SHP77 (cell line): ENCODE results near the gene IL20.

Experiments
- DNase-seq, 2 experiments: peaks; one replicate each; lab custom pipeline; 2025; lab: John Stamatoyannopoulos, UW

The IL20 gene, protein sequence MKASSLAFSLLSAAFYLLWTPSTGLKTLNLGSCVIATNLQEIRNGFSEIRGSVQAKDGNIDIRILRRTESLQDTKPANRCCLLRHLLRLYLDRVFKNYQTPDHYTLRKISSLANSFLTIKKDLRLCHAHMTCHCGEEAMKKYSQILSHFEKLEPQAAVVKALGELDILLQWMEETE

DNA sequence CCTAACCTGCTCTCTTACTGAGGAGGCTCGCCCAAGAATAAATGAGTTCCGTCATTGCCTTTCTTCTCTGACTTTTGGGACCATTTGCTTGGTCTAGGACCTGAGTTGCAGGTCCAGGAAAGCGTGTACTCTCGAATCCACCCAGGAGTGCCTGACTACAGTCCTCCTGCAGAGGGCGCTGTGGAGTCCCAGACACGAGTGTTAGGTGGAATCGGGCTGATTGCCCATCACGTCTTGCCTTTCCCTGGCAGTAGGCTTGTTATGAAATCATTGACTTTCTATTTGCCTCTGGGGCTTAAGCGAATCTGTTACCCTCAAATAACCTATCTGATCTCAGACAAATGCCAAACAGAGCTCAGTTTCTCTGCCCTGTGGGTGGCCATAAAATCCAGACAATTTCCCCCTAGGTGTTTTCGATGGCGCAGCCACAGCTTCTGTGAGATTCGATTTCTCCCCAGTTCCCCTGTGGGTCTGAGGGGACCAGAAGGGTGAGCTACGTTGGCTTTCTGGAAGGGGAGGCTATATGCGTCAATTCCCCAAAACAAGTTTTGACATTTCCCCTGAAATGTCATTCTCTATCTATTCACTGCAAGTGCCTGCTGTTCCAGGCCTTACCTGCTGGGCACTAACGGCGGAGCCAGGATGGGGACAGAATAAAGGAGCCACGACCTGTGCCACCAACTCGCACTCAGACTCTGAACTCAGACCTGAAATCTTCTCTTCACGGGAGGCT, at the start of gene IL20:
IL20 (plus strand) TSS at position 685 of the 733 bp plus-strand sequence. CDS start 230 bp downstream, outside the sequence.
- DNase-seq, result peak; percentile 52 to 60

DNA sequence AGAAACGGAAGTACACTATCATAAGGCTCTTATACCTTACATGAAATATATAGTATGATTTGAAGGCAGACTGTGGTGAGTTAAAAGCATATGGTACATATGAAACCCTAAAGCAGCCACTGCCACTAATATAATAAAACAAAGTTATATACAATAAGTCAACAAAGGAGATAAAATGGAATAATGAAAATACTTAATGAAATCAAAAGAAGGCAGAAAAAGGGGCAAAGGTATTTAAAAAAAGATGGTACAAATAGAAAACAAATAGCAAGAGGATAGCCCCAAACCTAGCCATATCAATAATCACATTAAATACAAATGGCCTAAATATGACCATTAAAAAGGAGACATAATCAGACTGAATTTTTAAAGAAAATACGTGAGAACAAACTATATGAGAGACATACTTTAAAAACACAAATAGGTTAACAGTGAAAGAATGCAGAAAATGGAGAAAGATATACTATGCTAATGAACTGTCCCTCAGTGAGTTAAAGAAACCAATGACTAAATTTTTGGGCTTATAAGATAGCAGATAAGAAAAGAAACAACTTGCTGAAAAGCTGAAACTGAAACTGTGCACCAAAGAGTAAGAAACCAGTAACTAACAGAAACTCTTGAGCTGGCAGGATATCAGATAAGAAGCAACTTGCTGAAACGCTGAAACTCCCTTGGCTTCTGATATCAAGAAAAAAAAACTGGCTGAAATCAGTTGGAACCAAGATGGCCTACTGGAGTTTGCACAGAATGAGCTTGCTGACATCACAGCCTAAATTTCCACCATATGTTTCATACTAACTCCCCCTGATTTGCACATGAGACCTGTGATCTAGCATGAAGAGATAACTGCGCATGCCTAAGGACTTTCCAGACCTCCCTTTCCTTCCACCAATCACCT, 48.8 kb upstream of the IL20 start:
- DNase-seq, result no peak

DNA sequence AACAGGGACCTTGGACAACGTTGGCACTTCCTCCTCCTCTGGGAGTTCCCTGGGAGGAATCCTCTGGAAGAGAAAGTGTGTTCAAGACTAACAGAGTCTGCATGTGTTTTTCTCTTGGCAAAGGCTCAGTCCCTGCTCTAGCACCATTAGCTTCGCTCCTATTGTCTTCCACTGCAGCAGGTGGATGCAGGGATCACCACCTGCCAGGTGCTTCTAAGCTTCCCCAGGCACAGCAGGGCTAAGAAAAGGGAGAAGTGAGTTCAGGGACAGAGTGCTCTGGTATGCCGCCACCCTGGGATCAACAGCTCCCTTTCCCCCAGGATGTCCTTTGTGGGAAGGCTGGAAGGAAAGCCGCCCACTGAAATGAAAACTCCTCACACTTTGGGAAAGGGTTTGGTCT, 43.9 kb upstream of the IL20 start:
- DNase-seq, result no peak

DNA sequence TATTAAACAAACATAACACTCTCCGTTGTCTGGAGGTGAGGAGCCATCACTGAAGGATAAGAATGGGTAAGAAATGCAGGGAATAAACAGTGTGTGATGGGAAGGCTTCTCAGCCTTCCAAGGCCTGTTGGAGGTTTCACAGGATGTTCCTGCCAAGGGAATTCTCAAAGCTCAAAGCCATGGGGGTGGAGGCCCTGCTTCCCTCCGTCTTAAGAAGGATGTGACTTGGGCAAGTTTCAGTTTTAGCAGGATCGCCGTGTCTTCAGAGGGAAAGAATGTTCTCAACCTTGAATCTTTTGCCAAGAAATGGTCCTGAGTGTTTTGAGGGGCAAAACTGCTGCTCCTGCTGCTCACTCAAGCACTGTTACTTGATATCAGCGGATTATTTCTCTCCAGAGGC, 41.7 kb upstream of the IL20 start:
- DNase-seq, result no peak

DNA sequence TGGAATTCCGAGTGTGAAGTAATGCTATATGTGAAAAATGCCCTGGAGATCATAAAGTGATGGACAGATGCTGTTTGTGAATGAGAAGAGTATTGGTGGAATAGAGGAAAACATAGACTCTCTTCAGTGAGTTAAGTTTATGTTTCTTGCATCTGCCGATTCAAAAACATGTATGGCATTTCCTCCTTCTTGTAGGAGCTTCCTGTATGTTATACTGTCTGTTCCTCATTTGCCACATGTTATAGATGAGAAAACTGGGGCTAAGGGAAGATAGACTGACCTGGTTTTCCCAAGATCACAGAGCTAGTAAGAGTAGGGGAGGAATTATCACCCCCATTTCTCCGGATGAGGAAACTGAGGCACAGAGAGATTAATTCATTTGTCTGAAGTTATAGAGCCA, 41.1 kb upstream of the IL20 start:
- DNase-seq, result no peak

DNA sequence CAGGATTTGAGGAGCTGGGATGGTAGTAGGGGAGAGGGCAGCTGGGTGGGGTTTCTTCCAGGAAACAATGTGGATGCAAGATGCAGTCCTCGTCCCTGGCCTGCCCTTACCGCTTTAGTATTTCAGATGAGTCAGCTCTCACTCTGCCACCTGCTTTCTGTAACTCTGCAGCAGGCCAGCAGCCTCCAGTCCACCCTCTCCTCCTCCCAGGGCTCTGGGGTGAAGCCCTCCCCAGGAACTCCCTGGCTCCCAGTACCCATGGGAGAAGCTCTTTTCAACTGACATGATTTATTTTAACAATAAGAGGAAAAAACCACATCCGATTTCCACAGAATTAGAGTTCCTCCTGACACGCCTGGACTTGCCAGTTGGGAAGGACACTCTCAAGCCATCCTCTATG, 39.0 kb upstream of the IL20 start:
- no peak for DNase-seq

DNA sequence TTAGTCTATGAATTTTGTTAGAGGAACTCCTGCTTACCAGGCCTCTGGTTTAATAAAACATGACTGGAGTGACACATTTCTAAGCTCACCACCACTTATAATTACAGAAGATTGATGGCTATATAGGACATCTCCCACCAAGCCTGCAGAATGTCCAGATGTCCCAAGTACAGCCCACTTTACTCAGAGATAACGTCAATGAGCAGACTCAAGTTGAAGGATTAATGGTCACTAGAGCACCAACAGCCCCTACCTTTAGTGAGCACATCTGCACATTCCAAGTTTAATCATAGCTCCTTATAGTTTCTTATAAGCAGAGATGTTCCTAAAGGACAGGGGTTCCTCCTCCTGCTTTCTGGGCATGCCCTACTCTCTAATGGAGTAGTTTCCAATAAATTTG, 37.4 kb upstream of the IL20 start:
- DNase-seq, result no peak

DNA sequence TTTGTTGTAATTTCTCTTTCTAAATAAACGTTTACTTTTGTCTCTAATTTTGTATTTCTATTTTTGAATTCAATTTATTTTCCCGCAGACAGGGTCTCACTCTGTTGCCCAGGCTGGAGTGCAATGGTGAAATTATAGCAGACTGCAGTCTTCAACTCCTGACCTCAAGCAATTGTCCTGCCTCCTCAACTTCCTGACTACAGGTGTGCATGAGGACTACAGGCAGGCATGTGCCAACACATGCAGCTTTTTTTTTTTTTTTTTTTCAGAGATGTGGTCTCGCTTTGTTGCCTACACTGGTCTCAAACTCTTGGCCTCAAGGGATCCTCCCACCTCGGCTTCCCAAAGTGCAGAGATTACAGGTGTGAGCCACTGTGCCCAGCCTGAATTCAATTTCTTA, 36.7 kb upstream of the IL20 start:
- no peak for DNase-seq

DNA sequence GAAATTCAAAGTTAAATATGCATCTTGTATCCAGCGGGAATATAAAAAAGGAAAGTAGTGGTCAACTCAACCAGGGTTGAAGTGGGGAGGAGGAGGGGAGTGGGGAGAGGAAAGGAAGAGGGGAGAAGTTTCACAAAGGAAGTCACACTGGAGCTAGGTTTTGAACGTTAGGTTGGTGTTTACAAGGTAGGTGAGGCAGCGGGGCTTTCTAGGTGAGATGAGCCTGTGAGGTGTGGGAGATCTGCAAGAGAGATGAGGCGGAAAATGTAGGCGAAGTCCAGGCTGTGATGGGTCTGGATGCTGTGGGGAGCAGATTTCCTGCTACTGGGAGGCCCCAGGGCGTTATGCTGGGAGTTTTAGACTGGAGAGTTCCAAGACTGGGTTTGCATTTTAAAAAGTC, 36.1 kb upstream of the IL20 start:
- no peak for DNase-seq

DNA sequence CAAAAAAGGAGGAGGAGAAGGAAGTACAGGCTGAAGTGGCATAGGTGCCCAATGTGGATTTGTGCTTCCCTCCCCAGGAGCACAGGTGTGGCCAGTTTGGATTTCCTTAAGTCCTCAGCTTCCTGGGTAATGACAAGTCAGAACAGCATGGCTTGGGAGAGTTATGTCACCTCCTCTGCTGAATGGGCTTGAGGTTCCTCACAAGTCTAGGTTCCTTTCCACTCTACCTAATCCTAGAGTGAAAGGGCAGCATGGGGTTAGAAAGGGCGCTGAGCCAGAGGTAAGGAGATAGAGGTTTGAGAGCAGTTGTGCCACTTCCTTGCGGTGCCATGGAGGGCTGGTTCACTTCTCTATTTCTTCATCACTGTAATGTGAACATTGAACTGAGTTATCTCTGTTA, 35.5 kb upstream of the IL20 start:
- no peak for DNase-seq

DNA sequence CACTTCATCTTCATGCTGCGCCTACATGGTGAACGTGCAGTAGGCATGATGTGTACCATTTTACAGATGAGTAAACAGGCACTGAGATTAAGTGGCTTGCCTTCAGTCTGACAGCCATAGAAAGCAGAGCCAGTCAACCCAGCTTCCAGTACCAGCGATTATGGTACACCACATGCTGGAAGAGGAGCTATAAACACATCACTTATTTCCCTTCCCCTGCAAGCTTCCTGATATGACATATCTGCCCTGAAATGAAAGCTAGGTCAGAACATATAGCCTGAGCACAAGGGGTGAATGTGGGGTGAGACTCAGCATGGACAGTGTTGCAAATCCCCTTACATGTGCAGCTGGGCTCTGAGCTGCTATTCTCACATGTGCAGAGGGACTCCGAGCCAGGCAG, 33.8 kb upstream of the IL20 start:
- DNase-seq, result no peak

DNA sequence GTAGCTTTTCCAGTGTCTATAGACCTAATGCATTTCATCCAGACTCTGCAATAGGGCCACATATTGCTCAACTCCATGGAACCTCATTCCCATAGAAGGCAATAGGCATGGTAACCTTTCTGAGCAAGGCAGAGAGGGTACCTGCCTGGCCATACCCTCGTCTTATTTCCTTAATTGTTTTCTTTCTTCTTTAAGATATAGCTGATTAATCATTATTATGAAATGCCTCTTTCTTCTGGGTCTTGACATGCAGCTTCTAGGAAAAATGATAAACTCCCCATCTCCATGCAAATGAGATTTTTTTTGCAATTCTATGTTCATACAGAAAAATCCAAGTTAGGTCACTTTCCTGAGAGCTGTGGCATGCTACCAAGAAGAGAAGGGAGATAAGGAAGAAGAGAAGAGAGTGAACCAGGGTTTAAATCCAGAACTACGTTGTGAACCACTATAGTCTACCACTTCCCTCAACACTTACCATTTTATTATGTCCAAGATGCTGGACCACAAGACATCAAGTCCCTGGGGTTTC, 33.0 kb upstream of the IL20 start:
- no peak for DNase-seq

DNA sequence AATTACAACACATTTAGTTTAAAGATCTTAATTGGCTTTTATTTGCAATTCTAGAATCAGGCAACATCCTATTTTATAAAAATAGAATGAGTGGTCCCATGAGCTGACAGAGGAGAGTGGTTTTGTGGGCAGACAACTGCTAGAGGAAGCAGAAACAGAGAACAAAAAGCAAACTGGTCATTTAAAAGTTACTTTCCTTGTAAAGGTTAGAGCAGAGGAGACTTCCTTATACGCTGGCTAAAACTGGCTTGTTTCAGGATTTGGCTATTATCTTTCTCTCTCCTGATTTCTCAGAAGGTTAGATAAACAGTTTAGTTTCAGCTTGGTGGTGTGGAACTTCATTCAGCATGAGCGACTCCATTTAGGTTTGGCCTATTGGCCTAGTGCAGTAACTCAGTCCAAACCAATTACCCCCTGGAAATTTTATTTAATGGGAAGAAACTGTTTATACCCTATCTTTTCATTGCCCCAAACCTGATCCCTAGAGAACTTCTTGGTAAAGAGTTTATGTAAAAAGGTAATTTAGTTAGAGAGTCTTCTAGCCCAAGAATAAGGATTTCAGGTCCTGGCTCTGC, 32.2 kb upstream of the IL20 start:
- no peak for DNase-seq

DNA sequence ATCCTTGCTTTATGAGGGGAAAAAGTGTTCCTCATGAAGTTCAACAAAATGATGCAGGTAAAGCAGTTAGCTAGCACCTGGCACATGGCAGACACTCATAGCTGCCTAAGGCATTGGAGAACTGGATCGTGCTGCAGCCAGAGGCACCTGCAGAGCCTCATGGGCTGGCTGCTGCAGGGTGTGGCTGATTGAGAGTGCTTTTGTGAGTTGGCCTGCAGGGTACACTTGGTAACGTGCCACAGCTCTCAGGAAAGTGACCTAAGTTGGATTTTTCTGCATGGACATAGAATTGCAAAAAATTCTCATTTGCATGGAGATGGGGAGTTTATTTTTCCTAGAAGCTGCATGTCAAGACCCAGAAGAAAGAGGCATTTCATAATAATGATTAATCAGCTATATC, 31.6 kb upstream of the IL20 start:
- no peak for DNase-seq

DNA sequence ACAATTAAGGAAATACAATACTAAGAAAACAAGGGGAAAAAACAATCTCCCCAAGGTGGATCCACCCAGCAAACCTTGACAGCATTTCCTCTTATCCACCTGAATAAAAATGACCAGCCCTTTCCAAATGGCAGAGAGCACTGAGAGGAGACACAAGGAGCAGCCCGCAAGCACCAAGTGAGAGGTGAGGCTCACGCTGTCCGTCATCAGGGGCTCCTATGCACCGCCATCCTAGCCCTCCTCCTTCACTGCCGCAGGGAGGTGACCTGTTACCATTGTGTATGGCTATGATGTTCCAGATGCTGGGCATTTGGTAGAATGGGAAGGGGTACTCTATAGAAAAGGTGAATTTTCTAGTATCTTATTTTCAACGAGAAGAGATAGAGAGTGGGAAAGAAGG, 31.2 kb upstream of the IL20 start:
- no peak for DNase-seq

DNA sequence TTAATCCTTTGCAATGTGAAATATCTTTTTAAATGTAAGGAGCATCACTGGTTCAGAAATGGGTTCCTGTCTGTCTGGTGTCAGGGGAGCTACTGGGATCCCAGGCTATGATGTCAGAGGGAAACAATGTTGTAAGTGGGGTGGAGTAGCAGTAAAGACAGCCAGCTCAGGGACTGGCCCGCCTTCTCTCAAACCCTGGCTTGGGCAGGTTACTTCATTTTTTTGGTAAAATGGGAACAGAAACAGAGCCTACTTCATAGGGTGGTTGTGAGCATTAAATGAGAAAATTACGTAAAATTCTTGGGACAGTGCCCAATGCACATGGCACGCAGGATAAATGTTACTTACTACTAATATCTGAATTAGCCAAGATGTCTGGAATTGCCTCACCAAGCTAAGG, 30.7 kb upstream of the IL20 start:
- no peak for DNase-seq

DNA sequence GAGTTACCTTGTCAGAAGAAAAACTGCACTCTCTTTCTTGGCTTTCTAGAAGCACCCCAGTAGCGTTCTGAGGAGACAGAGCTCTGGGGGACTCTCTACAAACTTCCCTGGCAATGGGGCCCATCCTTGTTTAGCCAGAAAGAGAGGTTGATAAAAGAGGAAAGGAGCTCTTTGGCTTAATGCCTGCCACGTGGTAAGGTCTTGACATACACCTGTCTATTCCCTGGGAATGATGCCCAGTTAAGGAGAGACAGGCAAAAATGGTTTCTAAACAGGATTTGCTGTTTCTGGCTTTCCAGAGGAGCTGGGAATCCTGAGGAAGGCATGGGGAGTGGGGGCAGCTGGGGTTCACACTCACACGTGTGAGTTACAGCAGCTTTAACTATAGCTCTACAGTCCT, 30.2 kb upstream of the IL20 start:
- DNase-seq, result no peak

DNA sequence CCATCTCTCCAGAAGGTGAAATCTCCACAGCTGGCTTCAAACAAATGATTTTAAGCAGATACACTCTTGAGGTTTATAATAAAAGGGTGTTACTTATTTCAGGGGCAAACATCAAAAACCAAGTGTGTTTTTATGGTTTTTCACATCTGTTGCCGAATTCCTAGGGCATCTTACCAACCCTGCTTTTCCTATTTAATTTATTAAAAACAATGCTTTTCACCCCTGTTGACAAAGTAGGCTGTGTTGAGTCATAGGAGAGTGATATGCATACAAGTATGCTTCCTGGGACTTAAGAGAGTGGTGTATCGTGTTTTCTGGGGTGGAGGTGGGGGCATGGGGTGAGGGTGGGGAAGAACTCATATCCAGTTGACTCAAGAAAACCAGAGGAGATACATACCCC, 29.3 kb upstream of the IL20 start:
- DNase-seq, result no peak

DNA sequence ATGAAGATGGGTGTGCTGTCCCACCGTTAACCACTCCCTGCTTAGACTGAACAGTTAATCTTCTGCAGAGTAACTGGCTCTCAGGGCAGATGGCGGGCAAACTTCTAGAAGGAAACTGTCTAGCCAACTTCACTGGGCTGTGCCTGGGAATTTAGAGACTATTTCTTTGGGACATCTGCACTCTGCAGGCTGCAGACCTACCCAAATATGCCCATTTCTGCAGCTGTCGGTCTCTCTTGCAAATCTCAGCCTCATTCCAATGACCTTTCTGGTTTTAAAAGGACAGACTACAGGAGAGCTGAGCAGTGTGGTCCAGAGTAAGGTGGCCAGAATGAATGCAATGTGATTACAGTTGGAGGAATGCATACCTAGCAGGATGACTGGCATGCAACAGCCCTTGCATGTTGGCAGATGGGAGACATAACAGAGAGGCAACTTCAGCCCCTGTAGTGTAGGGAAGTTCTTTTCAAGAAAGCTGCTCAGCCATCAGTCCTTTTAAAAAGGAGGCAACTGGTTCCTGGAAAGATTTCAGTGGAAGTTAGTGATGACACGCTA, 26.3 kb upstream of the IL20 start:
- no peak for DNase-seq

DNA sequence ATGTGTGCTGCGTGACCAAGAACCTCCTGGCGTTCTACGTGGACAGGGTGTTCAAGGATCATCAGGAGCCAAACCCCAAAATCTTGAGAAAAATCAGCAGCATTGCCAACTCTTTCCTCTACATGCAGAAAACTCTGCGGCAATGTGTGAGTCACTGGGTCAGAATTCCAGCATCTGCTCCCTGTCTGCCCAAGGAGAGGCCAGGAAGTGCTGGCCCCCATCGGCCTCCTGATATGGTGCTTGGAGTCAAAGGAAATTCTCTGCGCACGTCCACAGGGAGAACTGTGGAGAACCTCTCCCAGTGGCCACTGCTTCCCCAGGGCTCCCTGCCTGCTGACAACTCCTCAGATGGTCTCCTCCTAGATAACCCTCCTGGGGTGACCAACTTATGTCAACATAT, 25.6 kb upstream of the IL20 start:
- DNase-seq, result no peak

DNA sequence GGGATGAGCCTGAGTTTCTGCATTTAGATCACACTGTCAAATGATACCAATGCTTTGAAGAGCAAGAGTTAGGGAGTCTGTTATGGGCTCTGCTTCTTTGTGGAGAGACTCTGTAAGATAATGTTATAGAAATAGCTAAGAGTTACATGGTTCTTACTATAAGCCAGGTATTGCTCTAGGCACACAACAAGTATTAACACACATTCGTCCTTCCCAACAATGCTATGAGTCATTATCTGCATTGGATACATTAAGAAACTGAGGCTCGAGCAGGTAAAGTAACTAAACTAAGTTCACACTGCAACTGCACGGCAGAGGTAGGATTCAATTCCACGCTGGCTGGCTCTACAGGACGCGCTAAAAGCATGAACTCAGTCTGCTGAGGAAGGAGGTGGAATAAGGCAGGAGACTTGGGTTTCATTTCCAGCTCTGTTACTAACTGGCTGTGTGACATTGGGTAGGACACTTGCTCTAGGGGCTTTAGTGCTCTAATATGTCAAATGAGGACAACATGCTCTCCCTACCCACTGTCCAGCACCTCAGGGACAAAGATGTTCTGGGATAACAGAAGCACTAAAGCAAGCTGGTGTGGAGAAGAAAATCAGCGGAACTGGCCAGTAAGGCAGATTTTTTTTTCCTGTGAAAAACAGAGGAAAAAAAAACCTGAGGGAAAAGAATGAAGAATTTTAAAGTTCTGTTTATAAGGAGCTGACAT, 23.7 kb upstream of the IL20 start:
- no peak for DNase-seq

DNA sequence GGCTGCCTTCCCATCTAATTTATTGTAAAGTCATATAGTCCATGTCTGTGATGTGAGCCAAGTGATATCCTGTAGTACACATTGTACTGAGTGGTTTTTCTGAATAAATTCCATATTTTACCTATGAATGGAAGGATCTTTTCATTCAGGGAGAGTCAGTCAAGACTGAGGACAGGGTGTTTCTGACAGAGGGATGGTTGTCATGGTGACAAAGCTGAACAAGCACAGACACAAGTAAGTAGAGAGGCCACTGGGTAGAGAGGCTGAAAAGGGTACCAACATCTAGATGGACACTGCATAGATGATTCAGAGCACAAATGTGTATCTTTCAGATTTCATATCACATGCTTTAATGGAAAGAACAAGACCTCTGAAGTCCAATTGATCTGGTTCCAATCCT, 22.6 kb upstream of the IL20 start:
- no peak for DNase-seq
